HUES6 (cell line): ENCODE measurements around the gene LPAR6.
"Not testable (repeated sequence)": the region's sequence is repeated elsewhere in the genome, so short reads cannot be mapped to it uniquely, and the experiment has no call there.

ENCODE experiments used
- H3K27ac ChIP-seq: 2 replicates; pipeline ENCODE4 v1.7.0; 2013; ENCODE audit warnings: low read depth, mild to moderate bottlenecking, low read length, inconsistent platforms
- H3K27me3 ChIP-seq: 2 replicates; pipeline ENCODE4 v1.6.1; 2013; ENCODE audit warnings: low read length; ENCODE audit not compliant: control insufficient read depth, insufficient read depth
- H3K36me3 ChIP-seq: 2 replicates; pipeline ENCODE4 v1.6.1; 2013; ENCODE audit warnings: low read length; ENCODE audit not compliant: control insufficient read depth, insufficient read depth
- H3K4me1 ChIP-seq: 2 replicates; pipeline ENCODE4 v1.6.1; 2013; ENCODE audit warnings: low read length; ENCODE audit not compliant: control insufficient read depth, insufficient read depth
- H3K4me3 ChIP-seq: 2 replicates; pipeline ENCODE4 v1.5.1; 2013; ENCODE audit warnings: low read depth, low read length
- H3K9ac ChIP-seq: one replicate; pipeline ENCODE4 v1.6.1; 2013; ENCODE audit warnings: mild to moderate bottlenecking, low read length
- H3K9me3 ChIP-seq: 2 replicates; pipeline ENCODE4 v1.6.1; 2013; ENCODE audit warnings: low read depth, low read length; ENCODE audit not compliant: control insufficient read depth, insufficient read depth

The LPAR6 gene

DNA sequence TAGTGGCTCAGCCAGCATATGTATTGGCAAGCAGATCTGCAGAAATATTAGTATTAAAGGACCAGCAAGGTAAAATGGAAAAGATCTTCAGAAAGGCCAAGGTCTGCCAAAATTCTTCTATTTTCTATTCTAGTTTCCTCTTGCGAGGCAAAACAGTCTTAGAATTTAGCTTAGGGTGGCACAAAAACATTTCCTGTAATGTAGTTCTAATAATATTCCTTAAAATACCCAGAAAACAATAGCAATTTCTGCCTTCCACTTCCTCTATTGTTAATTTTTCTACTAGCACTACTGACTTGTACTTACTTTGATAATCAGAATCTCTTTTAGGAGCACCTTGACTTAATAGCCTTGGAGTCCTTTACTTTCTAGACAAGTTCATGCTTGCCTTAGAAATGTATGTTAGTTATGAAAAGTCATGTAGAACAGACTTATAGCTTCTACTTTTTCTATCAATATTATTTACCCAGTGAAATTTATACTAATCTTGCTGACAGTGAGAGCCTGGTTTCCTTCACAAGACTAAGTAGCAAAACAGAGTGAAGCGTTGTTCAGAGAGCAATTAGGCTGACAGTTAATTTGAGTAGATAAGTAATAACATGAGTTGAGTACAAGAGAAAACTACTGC is 23.9 kb upstream of the LPAR6 start:
- no peak overlapping the region for H3K9ac ChIP-seq
- no peaks in the 10 kb centered on the region for H3K27me3 ChIP-seq
- H3K36me3 ChIP-seq, result no peaks in the 10 kb centered on the region
- H3K9me3 ChIP-seq, result no peaks in the 10 kb centered on the region
- H3K4me3 ChIP-seq, result no peak overlapping the region
- 0 out of 2 replicates have a peak, but pooled peaks cover 4% of the 10 kb centered on the region for H3K4me1 ChIP-seq
- H3K27ac ChIP-seq, result no peak overlapping the region

DNA sequence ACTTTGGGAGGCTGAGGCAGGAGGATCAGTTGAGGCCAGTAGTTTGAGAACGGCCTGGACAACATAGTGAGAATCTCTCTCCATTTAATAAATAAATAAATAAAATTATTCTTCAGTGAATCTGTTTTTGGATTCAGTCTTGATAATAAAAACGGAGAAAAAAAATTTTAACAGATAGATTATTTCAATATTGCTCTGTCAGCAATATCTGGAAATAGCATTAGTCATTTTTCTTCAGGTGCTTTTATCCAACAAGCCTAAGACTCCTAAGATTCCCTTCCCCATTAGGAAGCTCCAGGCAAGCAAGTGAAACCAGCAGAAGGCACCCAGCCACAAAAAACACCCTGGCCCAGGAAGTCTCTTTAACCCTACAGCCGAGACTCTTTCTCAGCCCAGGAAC is 21.3 kb upstream of the LPAR6 start:
- Histone ChIP-seq H3K27me3 (no peaks in the 10 kb centered on the region), H3K36me3 (no peaks in the 10 kb centered on the region), H3K9me3 (no peaks in the 10 kb centered on the region), H3K4me3 (no peak overlapping the region), H3K9ac (no peak overlapping the region), H3K4me1 (0 out of 2 replicates have a peak, but pooled peaks cover 4% of the 10 kb centered on the region), H3K27ac (no peak overlapping the region)

DNA sequence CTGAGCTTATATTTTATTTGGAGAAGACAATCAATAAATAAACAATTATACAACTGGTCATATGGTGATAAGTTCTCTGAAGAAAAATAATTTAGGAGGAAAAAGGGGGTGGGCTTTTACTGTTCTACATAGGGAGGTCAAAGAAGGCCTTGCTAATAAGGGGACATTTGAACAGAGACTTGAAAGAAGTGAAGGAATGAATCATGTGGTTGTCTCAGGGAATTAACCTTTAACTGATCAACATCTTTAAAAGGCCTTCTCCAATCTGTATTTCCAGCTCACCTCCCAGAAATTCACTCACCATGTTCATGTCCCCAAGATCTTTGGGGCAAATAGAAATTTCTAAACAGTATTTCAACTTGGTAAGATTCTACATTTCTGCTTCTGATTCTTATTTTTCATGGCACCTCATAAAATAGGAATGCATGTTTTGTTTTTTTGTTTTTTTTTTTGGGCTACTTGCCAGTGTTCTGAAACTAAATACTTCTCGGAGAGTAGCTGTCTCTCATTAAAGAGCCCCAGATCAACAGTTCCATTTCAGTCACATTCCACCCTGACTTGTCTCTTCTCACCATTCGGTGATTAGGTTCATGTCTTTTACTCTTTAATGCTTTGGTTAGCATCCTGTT is 19.2 kb upstream of the LPAR6 start:
- Histone ChIP-seq H3K27me3 (no peaks in the 10 kb centered on the region), H3K4me1 (0 out of 2 replicates have a peak, but pooled peaks cover 4% of the 10 kb centered on the region), H3K4me3 (no peak overlapping the region), H3K9ac (no peak overlapping the region), H3K27ac (no peak overlapping the region), H3K36me3 (no peaks in the 10 kb centered on the region), H3K9me3 (no peaks in the 10 kb centered on the region)

DNA sequence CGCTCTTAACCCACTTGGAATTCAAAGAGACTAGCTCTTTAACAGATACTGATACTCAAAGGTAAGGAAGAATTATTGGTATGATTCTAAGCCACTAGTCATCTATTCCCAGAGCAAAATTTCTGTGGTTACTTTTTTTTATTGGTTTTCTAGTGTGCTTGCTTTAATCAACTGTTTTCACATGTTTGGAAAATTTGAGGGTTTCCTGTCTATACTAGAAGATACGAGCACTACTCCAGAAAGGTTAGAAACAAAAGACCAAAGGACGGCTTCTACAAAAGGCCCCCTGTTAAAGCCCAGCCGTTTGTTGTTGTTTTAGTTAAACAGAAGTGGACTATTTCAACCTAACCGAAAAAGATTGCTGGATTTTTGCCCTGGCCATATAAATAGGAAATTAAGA is 18.5 kb upstream of the LPAR6 start:
- 0 out of 2 replicates have a peak, but pooled peaks cover 4% of the 10 kb centered on the region for H3K4me1 ChIP-seq
- H3K4me3 ChIP-seq, result no peak overlapping the region
- H3K9ac ChIP-seq, result no peak overlapping the region
- H3K9me3 ChIP-seq, result no peaks in the 10 kb centered on the region
- H3K27me3 ChIP-seq, result no peaks in the 10 kb centered on the region
- H3K36me3 ChIP-seq, result no peaks in the 10 kb centered on the region
- H3K27ac ChIP-seq, result no peak overlapping the region

DNA sequence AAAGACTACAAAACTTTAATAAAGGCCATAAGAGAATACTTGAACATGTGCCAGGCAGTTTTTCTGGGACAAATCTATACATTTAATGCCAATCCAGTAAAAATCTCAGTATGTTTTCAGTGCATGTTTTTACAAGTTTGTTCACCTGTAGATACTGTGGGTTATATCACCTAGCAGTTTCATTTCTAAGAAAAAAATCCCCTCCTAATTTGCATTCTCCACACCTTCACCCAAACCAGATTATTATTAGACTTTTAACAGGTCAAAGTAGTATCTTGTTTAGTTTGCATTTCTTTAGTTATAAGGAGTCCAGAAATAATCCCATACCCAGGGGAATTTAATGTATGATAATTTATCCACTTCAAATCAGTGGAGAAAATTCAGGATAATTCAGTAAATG is 17.0 kb upstream of the LPAR6 start:
- no peaks in the 10 kb centered on the region for H3K27me3 ChIP-seq
- no peaks in the 10 kb centered on the region for H3K9me3 ChIP-seq
- H3K4me1 ChIP-seq, result 0 out of 2 replicates have a peak, but pooled peaks cover 4% of the 10 kb centered on the region
- no peak overlapping the region for H3K9ac ChIP-seq
- H3K36me3 ChIP-seq, result no peaks in the 10 kb centered on the region
- no peak overlapping the region for H3K4me3 ChIP-seq
- H3K27ac ChIP-seq, result no peak overlapping the region

DNA sequence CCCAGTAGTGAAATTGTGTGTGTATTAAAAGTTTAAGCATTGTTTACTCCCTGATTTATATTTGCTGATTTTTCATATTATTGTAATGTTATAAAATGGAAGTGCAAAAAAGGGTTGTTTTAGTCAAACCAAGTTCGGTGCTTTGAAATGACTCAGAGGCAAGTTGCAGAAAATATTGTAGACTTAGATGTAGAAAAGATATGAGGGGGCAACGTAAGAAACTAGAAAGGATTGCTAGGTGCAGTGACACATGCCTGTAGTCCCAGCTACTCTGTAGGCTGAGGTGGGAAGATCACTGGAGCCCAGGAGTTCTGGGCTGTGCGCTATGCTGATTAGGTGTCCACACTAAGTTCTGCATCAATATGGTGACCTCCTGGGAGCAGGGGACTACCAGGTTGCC is 16.1 kb upstream of the LPAR6 start:
- no peak overlapping the region for H3K4me3 ChIP-seq
- H3K9ac ChIP-seq, result no peak overlapping the region
- H3K36me3 ChIP-seq, result no peaks in the 10 kb centered on the region
- H3K9me3 ChIP-seq, result no peaks in the 10 kb centered on the region
- no peaks in the 10 kb centered on the region for H3K27me3 ChIP-seq
- H3K27ac ChIP-seq, result no peak overlapping the region
- 0 out of 2 replicates have a peak, but pooled peaks cover 4% of the 10 kb centered on the region for H3K4me1 ChIP-seq

DNA sequence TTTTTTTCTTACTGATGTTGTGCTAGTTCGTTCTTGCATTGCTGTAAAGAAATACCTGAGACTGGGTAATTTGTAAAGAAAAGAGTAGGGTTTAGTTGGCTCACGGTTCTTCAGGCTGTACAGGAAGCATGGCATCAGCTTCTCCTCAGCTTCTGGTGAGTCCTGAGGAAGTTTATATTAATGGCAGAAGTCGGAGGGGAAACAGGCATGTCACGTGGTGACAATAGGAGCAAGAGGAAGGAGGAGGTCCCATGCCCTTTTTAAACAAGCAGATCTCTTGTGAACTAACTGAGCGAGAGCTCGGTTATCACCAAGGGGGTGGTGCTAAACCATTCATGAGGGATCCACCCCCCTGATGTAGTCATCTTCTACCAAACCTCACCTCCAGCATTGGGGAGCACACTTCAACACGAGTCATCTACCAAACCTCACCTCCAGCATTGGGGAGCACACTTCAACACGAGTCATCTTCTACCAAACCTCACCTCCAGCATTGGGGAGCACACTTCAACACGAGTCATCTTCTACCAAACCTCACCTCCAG is 13.9 kb upstream of the LPAR6 start:
- not testable (repeated sequence) for H3K36me3 ChIP-seq, H3K27ac ChIP-seq, H3K4me3 ChIP-seq, H3K27me3 ChIP-seq, H3K4me1 ChIP-seq, H3K9me3 ChIP-seq, H3K9ac ChIP-seq

DNA sequence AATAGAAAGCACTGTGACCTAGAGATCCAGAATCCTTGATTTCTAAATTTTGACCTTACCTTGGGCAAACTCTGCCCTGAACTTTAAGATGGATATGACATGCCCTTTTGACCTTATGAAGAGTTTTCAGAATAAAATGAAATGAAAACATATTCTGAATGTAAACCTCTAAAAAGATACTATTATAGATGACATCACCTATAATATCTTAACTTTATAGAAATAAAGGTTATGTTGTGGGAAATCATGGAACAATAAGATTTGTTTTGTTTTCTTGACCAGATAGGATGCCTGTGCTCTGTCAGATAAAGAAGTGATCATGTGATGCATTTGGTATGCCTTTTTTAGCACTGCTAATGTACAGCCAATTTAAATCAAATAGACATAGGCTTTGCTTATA is 13.1 kb upstream of the LPAR6 start:
- H3K27me3 ChIP-seq, result no peaks in the 10 kb centered on the region
- H3K4me1 ChIP-seq, result no peaks in the 10 kb centered on the region
- H3K4me3 ChIP-seq, result no peak overlapping the region
- H3K36me3 ChIP-seq, result no peaks in the 10 kb centered on the region
- no peak overlapping the region for H3K9ac ChIP-seq
- no peak overlapping the region for H3K27ac ChIP-seq
- H3K9me3 ChIP-seq, result no peaks in the 10 kb centered on the region

DNA sequence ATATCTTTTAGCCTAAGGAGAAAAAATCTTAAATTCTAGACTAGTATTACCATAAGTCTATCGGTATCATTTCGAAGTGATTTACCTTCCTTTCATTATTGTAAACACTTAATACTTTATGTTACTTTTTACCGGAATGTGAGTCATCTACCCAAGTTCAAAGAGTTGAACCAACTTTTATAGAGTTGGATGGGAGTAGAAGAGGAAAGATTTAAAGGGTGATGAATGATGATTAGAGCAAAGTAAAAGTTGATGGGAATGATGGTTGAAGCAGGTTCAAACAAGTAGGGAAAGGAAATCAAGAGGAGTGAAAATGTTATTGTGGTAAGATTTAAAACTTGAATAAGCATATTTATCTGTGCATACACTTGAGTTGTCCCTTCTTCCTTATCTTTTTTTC is 11.3 kb upstream of the LPAR6 start:
- no peaks in the 10 kb centered on the region for H3K4me1 ChIP-seq
- H3K27me3 ChIP-seq, result no peaks in the 10 kb centered on the region
- H3K9ac ChIP-seq, result no peak overlapping the region
- no peak overlapping the region for H3K4me3 ChIP-seq
- H3K27ac ChIP-seq, result no peak overlapping the region
- H3K9me3 ChIP-seq, result no peaks in the 10 kb centered on the region
- H3K36me3 ChIP-seq, result no peaks in the 10 kb centered on the region

DNA sequence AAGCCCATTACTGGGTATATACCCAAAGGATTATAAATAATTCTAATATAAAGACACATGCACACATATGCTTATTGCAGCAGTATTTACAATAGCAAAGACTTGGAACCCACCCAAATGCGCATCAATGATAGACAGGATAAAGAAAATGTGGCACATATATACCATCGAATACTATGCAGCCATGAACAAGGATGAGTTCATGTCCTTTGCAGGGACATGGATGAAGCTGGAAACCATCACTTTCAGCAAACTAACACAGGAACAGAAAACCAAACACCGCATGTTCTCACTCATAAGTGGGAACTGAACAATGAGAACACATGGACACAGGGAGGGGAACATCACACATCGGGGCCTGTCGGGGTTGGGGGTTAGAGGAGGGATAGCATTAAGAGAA is 9.1 kb upstream of the LPAR6 start:
- H3K9ac ChIP-seq, H3K9me3 ChIP-seq, H3K4me3 ChIP-seq, H3K27ac ChIP-seq, H3K4me1 ChIP-seq, H3K36me3 ChIP-seq, H3K27me3 ChIP-seq: not testable (repeated sequence)

DNA sequence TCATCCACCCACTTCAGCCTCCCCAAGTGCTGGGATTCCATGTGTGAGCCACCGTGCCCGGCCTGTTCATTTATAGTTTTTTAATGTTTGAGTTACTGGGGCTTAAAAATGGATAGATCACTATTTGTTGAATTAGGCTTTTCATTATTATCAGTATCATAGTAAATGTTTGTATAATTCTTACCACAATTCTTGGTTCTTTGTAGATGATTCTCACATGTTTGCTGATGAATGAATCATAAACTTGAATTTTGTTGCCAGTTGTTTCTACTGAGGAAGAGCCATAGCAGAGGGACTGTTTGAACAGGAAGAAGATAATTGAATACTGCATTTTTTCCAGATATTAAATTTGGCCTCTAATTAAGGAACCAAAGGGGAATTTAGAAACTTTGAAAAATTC is 2.6 kb upstream of the LPAR6 start:
- Histone ChIP-seq H3K4me1 (0 out of 2 replicates have a peak, but pooled peaks cover 8% of the 10 kb centered on the region), H3K36me3 (no peaks in the 10 kb centered on the region), H3K27me3 (no peaks in the 10 kb centered on the region), H3K9ac (no peak overlapping the region), H3K9me3 (peaks cover 2% of the 10 kb centered on the region; the same call in 1 of the 2 replicates), H3K27ac (no peak overlapping the region), H3K4me3 (no peak overlapping the region)
